Lower lobe of right lung (tissue), 2 donors: Measurements from ENCODE around the gene SLC27A1. TPM values are rescaled to one million over a fixed set of nuclear protein-coding genes. Genes with fewer than 3 reads are reported as not detected.

Source experiments
- ATAC-seq, 2 donors: fragments of 200-7000 bp; cut with Tn5 transposase; one replicate each; pipeline ENCODE4 v1.9.1; 2020 to 2022; ENCODE audit warnings: mild to moderate bottlenecking in 2 of 2, moderate library complexity in 2 of 2
- DNase-seq: peaks from one replicate; pipeline ENCODE4 v3.0.0-alpha.2; 2020
- H3K27ac ChIP-seq: fragments of 200-600 bp; one replicate; pipeline ENCODE4 v1.8.0; 2022
- H3K27me3 ChIP-seq: fragments of 200-600 bp; one replicate; pipeline ENCODE4 v1.8.0; 2022; ENCODE audit warnings: low read depth
- H3K36me3 ChIP-seq: fragments of 200-600 bp; one replicate; pipeline ENCODE4 v1.8.0; 2022; ENCODE audit warnings: mild to moderate bottlenecking
- H3K4me1 ChIP-seq: fragments of 200-600 bp; one replicate; pipeline ENCODE4 v1.8.0; 2022
- H3K4me3 ChIP-seq: fragments of 200-600 bp; one replicate; pipeline ENCODE4 v1.8.0; 2022; ENCODE audit warnings: mild to moderate bottlenecking
- H3K9me3 ChIP-seq: fragments of 200-600 bp; one replicate; pipeline ENCODE4 v1.8.0; 2022
- intact Hi-C: fragments of 100-400 bp; cut with DNase I; formaldehyde crosslinking; loops from one replicate; pipeline ENCODE4 v1.11.0; 2022
- total RNA-seq: library from RNA; stranded (reverse); fragmentation: NEBNext Ultra II Directional; extraction: Animal tissue kit (Norgen Biotek cat#: 25700); gene quantifications from one replicate; pipeline ENCODE4 v1.2.1, GENCODE V29; 2021
- TF ChIP-seq, protein P1 (sequence below): fragments of 200-600 bp; IDR thresholded peaks from one replicate; pipeline ENCODE4 v1.8.0; 2022; ENCODE audit warnings: antibody characterized with exemption, mild to moderate bottlenecking
- donor health status: DM: no; HTN: yes; CAD: no; lungs with severe emphysema.

Gene SLC27A1
- total RNA-seq, 1 donor from 2014 or later = 27.0 TPM

DNA sequence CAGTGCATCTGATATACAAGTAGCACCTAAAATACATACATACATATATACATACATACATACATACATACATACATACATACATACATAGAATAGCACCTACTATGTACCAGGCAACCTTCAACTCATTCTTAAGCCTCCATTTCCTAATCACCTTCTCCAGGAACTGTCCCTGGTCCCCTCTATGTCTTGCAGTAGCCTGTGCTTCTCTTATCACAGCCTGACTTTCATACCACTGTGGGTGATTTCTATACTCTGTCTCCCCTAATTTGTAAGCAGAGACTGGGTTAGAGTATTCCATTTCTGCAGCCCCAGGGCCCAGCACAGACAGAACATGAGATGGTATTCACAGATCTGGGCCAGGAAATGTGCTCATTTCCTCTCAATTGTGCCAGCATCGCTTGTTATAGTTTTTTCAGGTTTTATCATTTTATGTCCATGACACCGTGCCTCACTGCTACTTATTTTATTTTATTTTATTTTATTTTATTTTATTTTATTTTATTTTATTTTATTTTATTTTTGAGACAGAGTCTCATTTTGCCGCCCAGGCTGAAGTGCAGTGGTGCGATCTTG, 70.9 kb downstream of the SLC27A1 start:
- H3K4me3 ChIP-seq = no peak overlapping the region
- ATAC-seq = no peak
- peaks cover 12% of the 10 kb centered on the region for H3K4me1 ChIP-seq
- no peak for DNase-seq
- intact Hi-C loops = no loop called here
- no peaks in the 10 kb centered on the region for H3K9me3 ChIP-seq
- H3K27me3 ChIP-seq = no peaks in the 10 kb centered on the region
- no peaks in the 10 kb centered on the region for H3K36me3 ChIP-seq
- TF ChIP-seq, protein P1, sequence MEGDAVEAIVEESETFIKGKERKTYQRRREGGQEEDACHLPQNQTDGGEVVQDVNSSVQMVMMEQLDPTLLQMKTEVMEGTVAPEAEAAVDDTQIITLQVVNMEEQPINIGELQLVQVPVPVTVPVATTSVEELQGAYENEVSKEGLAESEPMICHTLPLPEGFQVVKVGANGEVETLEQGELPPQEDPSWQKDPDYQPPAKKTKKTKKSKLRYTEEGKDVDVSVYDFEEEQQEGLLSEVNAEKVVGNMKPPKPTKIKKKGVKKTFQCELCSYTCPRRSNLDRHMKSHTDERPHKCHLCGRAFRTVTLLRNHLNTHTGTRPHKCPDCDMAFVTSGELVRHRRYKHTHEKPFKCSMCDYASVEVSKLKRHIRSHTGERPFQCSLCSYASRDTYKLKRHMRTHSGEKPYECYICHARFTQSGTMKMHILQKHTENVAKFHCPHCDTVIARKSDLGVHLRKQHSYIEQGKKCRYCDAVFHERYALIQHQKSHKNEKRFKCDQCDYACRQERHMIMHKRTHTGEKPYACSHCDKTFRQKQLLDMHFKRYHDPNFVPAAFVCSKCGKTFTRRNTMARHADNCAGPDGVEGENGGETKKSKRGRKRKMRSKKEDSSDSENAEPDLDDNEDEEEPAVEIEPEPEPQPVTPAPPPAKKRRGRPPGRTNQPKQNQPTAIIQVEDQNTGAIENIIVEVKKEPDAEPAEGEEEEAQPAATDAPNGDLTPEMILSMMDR = no peak
- H3K27ac ChIP-seq = no peak overlapping the region

DNA sequence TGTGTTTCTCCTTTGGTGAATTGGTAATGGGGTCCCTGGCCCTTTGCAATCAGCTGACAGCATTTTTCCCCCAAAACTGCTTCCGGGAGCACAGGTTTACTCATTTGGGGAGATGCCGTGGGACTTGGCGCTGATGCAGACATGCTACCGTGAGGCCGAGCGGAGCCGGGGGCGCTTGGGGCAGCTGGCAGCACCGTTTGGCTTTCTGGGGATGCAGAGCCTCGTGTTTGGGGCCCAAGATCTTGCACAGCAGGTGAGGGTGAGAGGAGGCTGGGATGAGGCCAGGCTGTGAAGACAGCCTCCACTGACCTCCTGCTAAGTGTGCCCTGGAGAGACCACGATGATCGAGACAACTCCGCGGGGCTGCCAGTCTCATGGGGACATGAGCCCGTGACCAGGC, 71.7 kb downstream of the SLC27A1 start:
- Histone ChIP-seq H3K9me3 (no peaks in the 10 kb centered on the region), H3K27ac (no peak overlapping the region), H3K36me3 (no peaks in the 10 kb centered on the region), H3K27me3 (no peaks in the 10 kb centered on the region), H3K4me1 (peaks cover 12% of the 10 kb centered on the region), H3K4me3 (no peak overlapping the region)
- no peak for DNase-seq
- intact Hi-C loops = no loop called here
- ATAC-seq = no peak
- TF ChIP-seq, protein P1 = no peak

DNA sequence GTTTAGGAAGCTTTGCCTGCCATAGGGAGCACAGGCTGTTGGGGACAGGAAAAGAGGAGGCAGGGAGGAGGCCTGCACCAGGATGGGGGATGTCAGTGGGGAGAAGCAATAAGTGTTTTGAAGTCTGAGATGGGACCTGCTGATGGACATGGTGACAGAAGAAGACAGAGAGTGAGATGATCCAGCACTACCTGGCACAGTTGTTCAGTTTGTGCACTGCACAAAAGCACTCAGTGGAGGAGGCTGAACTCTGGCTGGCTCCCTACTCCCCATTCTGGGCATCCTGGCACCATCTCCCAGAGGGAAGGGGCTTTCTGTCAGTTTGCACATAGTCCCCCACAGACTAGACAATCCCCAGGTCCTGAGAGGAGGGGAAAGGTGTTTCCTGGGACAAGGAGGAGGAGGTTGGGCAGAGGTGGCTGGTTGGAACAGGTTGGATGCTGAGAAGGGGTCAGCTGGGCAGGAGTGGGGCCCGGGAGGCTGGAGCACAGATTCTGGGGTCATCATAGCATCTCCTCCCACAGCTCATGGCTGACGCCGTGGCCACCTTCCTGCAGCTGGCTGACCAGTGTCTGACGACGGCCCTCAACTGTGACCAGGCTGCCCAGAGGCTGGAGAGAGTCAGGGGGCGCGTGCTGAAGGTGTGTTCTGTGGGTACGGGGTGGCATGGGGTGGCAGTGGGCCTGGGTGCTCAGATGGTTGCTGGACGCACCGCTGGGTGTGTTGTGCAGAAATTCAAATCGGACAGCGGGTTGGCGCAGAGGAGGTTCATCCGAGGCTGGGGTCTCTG, 72.7 kb downstream of the SLC27A1 start:
- DNase-seq (no peak), ATAC-seq (no peak)
- Histone ChIP-seq H3K4me3 (no peak overlapping the region), H3K27me3 (no peaks in the 10 kb centered on the region), H3K27ac (no peak overlapping the region), H3K9me3 (no peaks in the 10 kb centered on the region), H3K4me1 (peaks cover 12% of the 10 kb centered on the region), H3K36me3 (no peaks in the 10 kb centered on the region)
- intact Hi-C loops = no loop called here
- TF ChIP-seq, protein P1 = no peak

DNA sequence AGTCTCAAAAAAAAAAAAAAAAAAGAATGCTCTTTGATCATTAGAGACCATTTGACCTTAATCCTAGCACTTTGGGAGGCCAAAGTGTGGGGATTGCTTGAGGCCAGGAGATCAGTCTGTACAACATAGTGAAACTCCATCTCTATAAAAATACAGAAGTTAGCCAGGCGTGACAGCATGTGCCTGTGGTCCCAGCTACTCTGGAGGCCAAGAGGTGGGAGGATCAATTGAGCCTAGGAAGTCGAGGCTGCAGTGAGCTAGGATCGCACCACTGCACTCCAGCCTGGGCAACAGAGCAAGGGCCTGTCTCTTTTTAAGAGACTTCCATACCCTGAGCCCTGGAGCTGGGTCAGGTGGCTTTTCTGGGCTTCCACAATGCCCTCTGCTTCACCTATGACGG, 73.7 kb downstream of the SLC27A1 start:
- H3K9me3 ChIP-seq = no peaks in the 10 kb centered on the region
- H3K36me3 ChIP-seq = no peaks in the 10 kb centered on the region
- TF ChIP-seq, protein P1 = no peak
- H3K4me1 ChIP-seq = peaks cover 6% of the 10 kb centered on the region
- ATAC-seq (no peak), DNase-seq (no peak)
- no peak overlapping the region for H3K4me3 ChIP-seq
- no peak overlapping the region for H3K27ac ChIP-seq
- H3K27me3 ChIP-seq = no peaks in the 10 kb centered on the region
- intact Hi-C loops = no loop called here

DNA sequence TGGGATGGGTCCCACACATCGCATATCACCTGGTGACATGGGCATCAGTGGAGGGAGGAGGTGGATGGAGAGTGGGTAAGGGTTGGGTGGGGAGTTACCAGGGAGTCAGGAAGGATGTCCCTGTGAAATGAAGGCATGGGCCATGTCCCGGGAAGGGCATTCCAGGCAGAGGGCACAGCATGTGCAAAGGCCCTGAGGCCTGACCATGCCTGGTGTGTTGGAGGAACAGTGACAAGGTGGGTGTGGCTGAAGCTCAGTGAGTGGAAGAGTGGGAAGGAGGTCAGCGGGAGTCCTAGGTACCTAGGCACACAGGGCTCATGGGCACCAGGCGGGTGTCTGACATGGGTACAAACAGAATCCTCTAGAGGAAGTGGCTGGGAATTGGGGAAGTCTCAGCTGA, 74.1 kb downstream of the SLC27A1 start:
- TF ChIP-seq, protein P1 = no peak
- Histone ChIP-seq H3K4me1 (peaks cover 1% of the 10 kb centered on the region), H3K9me3 (no peaks in the 10 kb centered on the region), H3K27ac (no peak overlapping the region), H3K36me3 (no peaks in the 10 kb centered on the region), H3K27me3 (no peaks in the 10 kb centered on the region), H3K4me3 (no peak overlapping the region)
- DNase-seq (no peak), ATAC-seq (no peak)
- intact Hi-C loops = no loop called here
